ENCODE results near the gene HPGDS.

DNA sequence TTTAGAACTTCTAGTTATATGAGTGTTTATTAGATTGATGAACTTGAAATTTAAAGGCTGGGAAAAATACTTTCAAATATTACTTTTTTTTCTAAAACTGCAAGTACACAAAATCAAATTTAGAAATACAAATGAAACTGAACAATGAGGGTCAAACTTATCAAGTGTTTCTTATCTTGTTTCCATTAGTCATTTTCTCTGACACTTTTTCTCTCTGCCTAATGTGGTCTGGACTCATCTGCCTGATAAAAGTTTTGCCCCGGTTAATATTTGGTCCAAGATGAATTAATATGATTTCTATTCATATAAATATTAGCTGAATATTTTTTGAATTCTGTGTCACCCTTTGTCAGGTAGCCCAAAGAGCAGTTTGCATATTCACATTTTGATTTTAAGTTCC is 8.7 kb upstream of the HPGDS start:
- TF ChIP-seq, protein P1, sequence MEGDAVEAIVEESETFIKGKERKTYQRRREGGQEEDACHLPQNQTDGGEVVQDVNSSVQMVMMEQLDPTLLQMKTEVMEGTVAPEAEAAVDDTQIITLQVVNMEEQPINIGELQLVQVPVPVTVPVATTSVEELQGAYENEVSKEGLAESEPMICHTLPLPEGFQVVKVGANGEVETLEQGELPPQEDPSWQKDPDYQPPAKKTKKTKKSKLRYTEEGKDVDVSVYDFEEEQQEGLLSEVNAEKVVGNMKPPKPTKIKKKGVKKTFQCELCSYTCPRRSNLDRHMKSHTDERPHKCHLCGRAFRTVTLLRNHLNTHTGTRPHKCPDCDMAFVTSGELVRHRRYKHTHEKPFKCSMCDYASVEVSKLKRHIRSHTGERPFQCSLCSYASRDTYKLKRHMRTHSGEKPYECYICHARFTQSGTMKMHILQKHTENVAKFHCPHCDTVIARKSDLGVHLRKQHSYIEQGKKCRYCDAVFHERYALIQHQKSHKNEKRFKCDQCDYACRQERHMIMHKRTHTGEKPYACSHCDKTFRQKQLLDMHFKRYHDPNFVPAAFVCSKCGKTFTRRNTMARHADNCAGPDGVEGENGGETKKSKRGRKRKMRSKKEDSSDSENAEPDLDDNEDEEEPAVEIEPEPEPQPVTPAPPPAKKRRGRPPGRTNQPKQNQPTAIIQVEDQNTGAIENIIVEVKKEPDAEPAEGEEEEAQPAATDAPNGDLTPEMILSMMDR (IDR thresholded peaks at IDR 0.05) = no peak
- TF ChIP-seq POLR2AphosphoS5 (IDR thresholded peaks at IDR 0.05) (no peak), POLR2A (IDR thresholded peaks at IDR 0.05) (no peak), EP300 (IDR thresholded peaks at IDR 0.05) (no peak)
